DMS153 treated with DMSO at 0.1 percent for 48 hours (cell line): Measurements from ENCODE around the gene DGUOK.
A peak's percentile ranks its signal among the peaks of the same experiment; 100 is the strongest.
"Not testable (repeated sequence)": the region's sequence is repeated elsewhere in the genome, so short reads cannot be mapped to it uniquely, and the experiment has no call there.

Experiments
- DNase-seq: peaks from one replicate; lab custom pipeline; 2025; ENCODE audit not compliant: unreplicated experiment; lab: John Stamatoyannopoulos, UW

The DGUOK gene

GRCh38 chr2:73920577-73921545, 5.8 kb upstream of the DGUOK start:
- DNase-seq, result peak; percentile 11

GRCh38 chr2:73921581-73921980, 5.1 kb upstream of the DGUOK start:
- DNase-seq, result no peak

- DNase-seq, result no peak
These were observed 4.0 kb upstream of the DGUOK start for GRCh38 chr2:73922681-73923080.

- no peak for DNase-seq
These were observed 1.5 kb upstream of the DGUOK start for GRCh38 chr2:73925033-73925704.

- no peak for DNase-seq
These were observed 707 bp upstream of the DGUOK start for GRCh38 chr2:73925853-73926492.

- DNase-seq, result no peak
These were observed 664 bp downstream of the DGUOK start for GRCh38 chr2:73927344-73927743.

- no peak for DNase-seq
These were observed 2.3 kb downstream of the DGUOK start for GRCh38 chr2:73928963-73929347.

- no peak for DNase-seq
These were observed 3.7 kb downstream of the DGUOK start for GRCh38 chr2:73930386-73930785.

GRCh38 chr2:73931531-73932500, 5.1 kb downstream of the DGUOK start:
- no peak for DNase-seq

- DNase-seq, result no peak
These were observed 6.5 kb downstream of the DGUOK start for GRCh38 chr2:73933194-73933593.

- DNase-seq, result no peak
These were observed 9.0 kb downstream of the DGUOK start for GRCh38 chr2:73935641-73936040.

GRCh38 chr2:73937103-73937885, 10.6 kb downstream of the DGUOK start:
- DNase-seq, result no peak

GRCh38 chr2:73937899-73938298, 11.2 kb downstream of the DGUOK start:
- no peak for DNase-seq

GRCh38 chr2:73938718-73939352, 12.2 kb downstream of the DGUOK start:
- DNase-seq, result no peak

GRCh38 chr2:73939419-73939818, 12.7 kb downstream of the DGUOK start:
- no peak for DNase-seq

- not testable (repeated sequence) for DNase-seq
These were observed 13.4 kb downstream of the DGUOK start for GRCh38 chr2:73940066-73940465.

GRCh38 chr2:73942664-73943063, 16.0 kb downstream of the DGUOK start:
- no peak for DNase-seq

GRCh38 chr2:73944714-73945113, 18.0 kb downstream of the DGUOK start:
- DNase-seq, result no peak

- no peak for DNase-seq
These were observed 19.5 kb downstream of the DGUOK start for GRCh38 chr2:73946215-73946614.
